Activated B cell treated with CpG ODN at 0.5 μM for 24 hours (primary cell): Measurements from ENCODE around the gene LDB3. TPM values are rescaled to one million over a fixed set of nuclear protein-coding genes. Genes with fewer than 3 reads are reported as not detected.
"Not testable (repeated sequence)": the region's sequence is repeated elsewhere in the genome, so short reads cannot be mapped to it uniquely, and the experiment has no call there.

Source experiments
- ATAC-seq: fragments of 200-7000 bp; cut with Tn5 transposase; one replicate; pipeline ENCODE4 v1.10.0; 2021; ENCODE audit warnings: low read depth, mild to moderate bottlenecking, moderate library complexity
- CTCF ChIA-PET: fragments of 350-600 bp; sonication (Branson Sonifier 250); formaldehyde crosslinking; loops from one replicate; lab custom pipeline; 2021; ENCODE audit warnings: antibody characterized with exemption; lab: Charles Lee
- POLR2A ChIA-PET: fragments of 350-600 bp; sonication (Branson Sonifier 250); formaldehyde crosslinking; loops from one replicate; lab custom pipeline; 2021; ENCODE audit warnings: antibody characterized with exemption; lab: Charles Lee
- DNase-seq: peaks from one replicate; pipeline ENCODE4 v3.0.0; 2022
- H3K27ac Mint-ChIP-seq: one replicate; pipeline ENCODE4 v1.8.0; 2020; ENCODE audit warnings: mixed read lengths
- H3K27me3 Mint-ChIP-seq: one replicate; pipeline ENCODE4 v1.8.0; 2021; ENCODE audit warnings: mixed read lengths
- H3K36me3 Mint-ChIP-seq: one replicate; pipeline ENCODE4 v1.8.0; 2021; ENCODE audit warnings: low read depth, mixed read lengths
- H3K4me1 Mint-ChIP-seq: one replicate; pipeline ENCODE4 v1.8.0; 2021; ENCODE audit warnings: mixed read lengths
- H3K4me3 Mint-ChIP-seq: one replicate; pipeline ENCODE4 v1.8.0; 2020; ENCODE audit warnings: mild to moderate bottlenecking, mixed read lengths
- H3K9me3 Mint-ChIP-seq: one replicate; pipeline ENCODE4 v1.8.0; 2020; ENCODE audit warnings: mixed read lengths
- CTCF ChIP-seq: fragments of 200-600 bp; IDR thresholded peaks from one replicate; pipeline ENCODE4 v1.8.0; 2022; ENCODE audit warnings: antibody characterized with exemption, mild to moderate bottlenecking
- intact Hi-C: fragments of 100-400 bp; cut with micrococcal nuclease; formaldehyde crosslinking; loops from one replicate; pipeline ENCODE4 v1.15.1; 2024
- total RNA-seq: library from RNA; stranded (reverse); gene quantifications from 2 replicates; pipeline ENCODE4 v1.2.3, GENCODE V29; 2022

Gene LDB3
- total RNA-seq, 1 donor from 2014 or later: not detected

GRCh38 chr10:86644794-86645445, 23.4 kb upstream of the LDB3 start:
- no peak for TF ChIP-seq CTCF
- CTCF ChIA-PET: no interaction called here
- ATAC-seq: no peak

GRCh38 chr10:86645621-86646165, 22.6 kb upstream of the LDB3 start:
- H3K4me3 Mint-ChIP-seq, ATAC-seq, DNase-seq, POLR2A ChIA-PET, H3K27me3 Mint-ChIP-seq, H3K27ac Mint-ChIP-seq, intact Hi-C loops, H3K36me3 Mint-ChIP-seq, H3K9me3 Mint-ChIP-seq, CTCF ChIA-PET: not testable (repeated sequence)
- peaks cover 14% of the 10 kb centered on the region for H3K4me1 Mint-ChIP-seq

More at GRCh38 chr10:86644794-86645445, 23.4 kb upstream of the LDB3 start:
- no peaks in the 10 kb centered on the region for H3K36me3 Mint-ChIP-seq
- H3K27ac Mint-ChIP-seq: no peak overlapping the region
- POLR2A ChIA-PET: no interaction called here
- peaks cover 14% of the 10 kb centered on the region for H3K4me1 Mint-ChIP-seq
- peaks cover 3% of the 10 kb centered on the region for H3K27me3 Mint-ChIP-seq
- no peak overlapping the region for H3K4me3 Mint-ChIP-seq
- DNase-seq: no peak
- H3K9me3 Mint-ChIP-seq: peaks cover 2% of the 10 kb centered on the region
- intact Hi-C loops: no loop called here

GRCh38 chr10:86646532-86646931, 21.8 kb upstream of the LDB3 start:
- intact Hi-C loops: no loop called here
- Mint-ChIP-seq H3K4me3 (no peak overlapping the region), H3K27me3 (peaks cover 2% of the 10 kb centered on the region), H3K4me1 (peaks cover 14% of the 10 kb centered on the region), H3K27ac (no peak overlapping the region), H3K36me3 (no peaks in the 10 kb centered on the region), H3K9me3 (peaks cover 2% of the 10 kb centered on the region)
- CTCF ChIA-PET: no interaction called here
- no peak for TF ChIP-seq CTCF
- ATAC-seq: no peak
- POLR2A ChIA-PET: no interaction called here
- DNase-seq: no peak

GRCh38 chr10:86646933-86647332, 21.4 kb upstream of the LDB3 start:
- ATAC-seq: no peak
- no peak overlapping the region for H3K4me3 Mint-ChIP-seq
- peaks cover 14% of the 10 kb centered on the region for H3K4me1 Mint-ChIP-seq
- peaks cover 2% of the 10 kb centered on the region for H3K27me3 Mint-ChIP-seq
- ChIA-PET CTCF (no interaction called here), POLR2A (no interaction called here)
- no peaks in the 10 kb centered on the region for H3K9me3 Mint-ChIP-seq
- no peak for TF ChIP-seq CTCF
- no peak overlapping the region for H3K27ac Mint-ChIP-seq
- no peaks in the 10 kb centered on the region for H3K36me3 Mint-ChIP-seq
- intact Hi-C loops: no loop called here
- no peak for DNase-seq

DNA sequence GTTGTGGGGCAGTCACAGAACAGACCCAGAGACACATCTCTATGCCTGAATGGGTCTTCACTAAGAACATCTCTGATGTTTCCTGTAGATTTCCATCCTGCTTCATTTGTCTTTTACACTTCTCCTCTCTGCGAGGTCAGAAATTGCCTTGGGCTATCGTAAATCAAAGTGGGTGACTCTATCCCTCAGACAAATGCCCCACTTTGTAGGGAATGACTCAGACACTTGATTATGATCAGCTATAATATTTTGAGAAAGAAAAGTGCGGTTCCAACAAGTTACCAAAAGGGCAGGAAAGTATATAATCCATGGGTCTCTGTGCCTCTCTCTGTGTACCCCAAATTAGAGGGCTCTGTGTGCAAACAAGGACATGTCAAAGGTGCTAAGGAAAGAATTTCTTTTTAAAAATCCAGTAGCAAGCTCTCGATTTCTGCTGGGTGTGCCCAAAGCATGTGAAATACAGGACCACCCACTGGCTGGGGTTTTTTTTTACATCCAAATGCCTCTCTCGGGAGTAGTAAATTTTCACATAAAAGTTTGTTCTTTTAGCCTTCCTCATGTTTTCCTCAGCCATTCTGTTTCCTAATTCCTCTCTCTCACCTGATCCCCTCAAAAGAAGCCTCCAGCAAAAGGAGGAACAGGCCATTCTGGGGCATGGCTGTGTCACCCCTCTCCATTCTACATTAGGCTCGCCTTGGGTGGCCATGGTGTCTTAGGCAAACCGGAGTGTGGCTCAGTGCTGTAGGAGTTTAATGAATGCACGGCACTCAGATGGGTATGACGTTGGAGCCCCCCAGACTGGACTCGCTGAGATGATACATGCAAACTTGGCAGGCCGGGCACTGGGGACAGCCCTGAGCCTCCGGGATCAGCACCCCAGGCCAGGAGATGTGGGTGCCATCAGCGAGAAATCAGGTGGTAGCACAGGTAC, 20.3 kb upstream of the LDB3 start:
- intact Hi-C loops: no loop called here
- ChIA-PET POLR2A (no interaction called here), CTCF (no interaction called here)
- TF ChIP-seq CTCF: no peak
- DNase-seq: no peak
- no peak overlapping the region for H3K4me3 Mint-ChIP-seq
- H3K27ac Mint-ChIP-seq: no peak overlapping the region
- no peaks in the 10 kb centered on the region for H3K36me3 Mint-ChIP-seq
- peaks cover 2% of the 10 kb centered on the region for H3K27me3 Mint-ChIP-seq
- H3K4me1 Mint-ChIP-seq: peaks cover 14% of the 10 kb centered on the region
- H3K9me3 Mint-ChIP-seq: no peaks in the 10 kb centered on the region
- no peak for ATAC-seq
